Thymus (tissue), 11 donors: Measurements from ENCODE around the gene CACUL1. TPM values are rescaled to one million over a fixed set of nuclear protein-coding genes. Genes with fewer than 3 reads are reported as not detected.
"Not testable (repeated sequence)": the region's sequence is repeated elsewhere in the genome, so short reads cannot be mapped to it uniquely, and the experiment has no call there.

Experiments used
- DNase-seq, 9 donors: peaks; one replicate each; pipeline ENCODE4 v3.0.0-alpha.2; 2013; ENCODE audit warnings: low spot score in 9 of 9, low read depth in 6 of 9, missing footprints in 1 of 9
- H3K27ac ChIP-seq, 2 donors: one replicate each; pipeline ENCODE4 v1.5.1; 2013; ENCODE audit warnings: control low read depth in 1 of 2, low read depth in 1 of 2, low read length in 1 of 2, mild to moderate bottlenecking in 1 of 2, moderate library complexity in 1 of 2
- H3K27me3 ChIP-seq, 2 donors: one replicate each; pipeline ENCODE4 v1.5.1; 2013; ENCODE audit warnings: low read length in 1 of 2; ENCODE audit not compliant: control insufficient read depth in 2 of 2, insufficient read depth in 1 of 2
- H3K36me3 ChIP-seq, 2 donors: one replicate each; pipeline ENCODE4 v1.5.1; 2013; ENCODE audit warnings: low read length in 1 of 2, mild to moderate bottlenecking in 1 of 2, moderate library complexity in 1 of 2; ENCODE audit not compliant: control insufficient read depth in 2 of 2, insufficient read depth in 2 of 2
- H3K4me1 ChIP-seq, 2 donors: one replicate each; pipeline ENCODE4 v1.5.1; 2013; ENCODE audit warnings: low read length in 2 of 2; ENCODE audit not compliant: control insufficient read depth in 2 of 2, insufficient read depth in 2 of 2
- H3K4me3 ChIP-seq, 2 donors: one replicate each; pipeline ENCODE4 v1.5.1; 2013; ENCODE audit warnings: low read length in 2 of 2, control low read depth in 1 of 2, mild to moderate bottlenecking in 1 of 2
- H3K9me3 ChIP-seq, 2 donors: one replicate each; pipeline ENCODE4 v1.5.1; 2013; ENCODE audit warnings: low read length in 1 of 2, mild to moderate bottlenecking in 1 of 2; ENCODE audit not compliant: control insufficient read depth in 2 of 2, insufficient read depth in 1 of 2
- WGBS: extraction: QIAGEN DNeasy Blood & Tissue Kit; methylation state at CpG from one replicate; pipeline ENCODE4 v1.1.7; 2013; 5-methylcytosine and 5-hydroxymethylcytosine counted together
- polyA plus RNA-seq: library from polyadenylated mRNA; stranded (reverse); fragments of 200-250 nt; gene quantifications from one replicate; pipeline ENCODE4 v1.2.3, GENCODE V29; 2013
- total RNA-seq: library from RNA; stranded (reverse); fragments of 120-200 nt; gene quantifications from one replicate; pipeline ENCODE4 v1.2.4, GENCODE V29; 2013
- donor health status: healthy.

The CACUL1 gene
- total and polyA plus RNA-seq, 2 donors, result 9.9 to 15.4 TPM

- H3K36me3 ChIP-seq, H3K4me3 ChIP-seq, H3K9me3 ChIP-seq, H3K27ac ChIP-seq, DNase-seq, H3K27me3 ChIP-seq, H3K4me1 ChIP-seq: not testable (repeated sequence)
- WGBS, result 97% methylated on average over 9 of the region's 9 CpGs
These were observed 10.3 kb downstream of the CACUL1 start for GRCh38 chr10:118744346-118744918.

GRCh38 chr10:118742782-118743181 is 12.0 kb downstream of the CACUL1 start:
- peaks cover 0 to 4% of the 10 kb centered on the region in 2 donors for H3K4me1 ChIP-seq
- WGBS, result 97% methylated on average over 1 of the region's 1 CpG
- no peak overlapping the region for H3K27ac ChIP-seq
- DNase-seq, result no peak
- peaks cover 0 to under 1% of the 10 kb centered on the region in 2 donors for H3K36me3 ChIP-seq
- H3K27me3 ChIP-seq, result no peaks in the 10 kb centered on the region
- H3K4me3 ChIP-seq, result no peak overlapping the region
- H3K9me3 ChIP-seq, result no peaks in the 10 kb centered on the region

GRCh38 chr10:118742032-118742431 is 12.7 kb downstream of the CACUL1 start:
- DNase-seq, result no peak
- Histone ChIP-seq H3K9me3 (no peaks in the 10 kb centered on the region), H3K27me3 (no peaks in the 10 kb centered on the region), H3K27ac (no peak overlapping the region), H3K36me3 (no peaks in the 10 kb centered on the region), H3K4me1 (peaks cover 0 to 7% of the 10 kb centered on the region in 2 donors), H3K4me3 (no peak overlapping the region)
- WGBS, result 96% methylated on average over 2 of the region's 2 CpGs

- Histone ChIP-seq H3K9me3 (no peaks in the 10 kb centered on the region), H3K4me1 (peaks cover 5 to 11% of the 10 kb centered on the region in 2 donors), H3K27ac (no peak overlapping the region), H3K4me3 (no peak overlapping the region), H3K27me3 (no peaks in the 10 kb centered on the region), H3K36me3 (no peaks in the 10 kb centered on the region)
- WGBS, result 74% methylated on average over 2 of the region's 2 CpGs
- no peak for DNase-seq
These were observed 16.4 kb downstream of the CACUL1 start for GRCh38 chr10:118738406-118738805.

GRCh38 chr10:118737603-118738302 is 17.0 kb downstream of the CACUL1 start:
- Histone ChIP-seq H3K4me3 (no peak overlapping the region), H3K27ac (peak overlapping the region in 1 of 2 donors; percentile 25), H3K4me1 (peaks cover 5 to 12% of the 10 kb centered on the region in 2 donors), H3K36me3 (no peaks in the 10 kb centered on the region), H3K27me3 (no peaks in the 10 kb centered on the region), H3K9me3 (no peaks in the 10 kb centered on the region)
- no peak for DNase-seq
- 98% methylated on average over 3 of the region's 3 CpGs for WGBS

GRCh38 chr10:118735294-118735693 is 19.5 kb downstream of the CACUL1 start:
- Histone ChIP-seq H3K27ac (no peak overlapping the region), H3K27me3 (no peaks in the 10 kb centered on the region), H3K4me3 (no peak overlapping the region), H3K4me1 (peaks cover 21 to 27% of the 10 kb centered on the region in 2 donors), H3K36me3 (no peaks in the 10 kb centered on the region), H3K9me3 (no peaks in the 10 kb centered on the region)
- DNase-seq, result peak in 1 of 9 donors; percentile 31
- 98% methylated on average over 1 of the region's 1 CpG for WGBS

GRCh38 chr10:118734475-118734874 is 20.3 kb downstream of the CACUL1 start:
- H3K27ac ChIP-seq, result no peak overlapping the region
- H3K4me1 ChIP-seq, result peaks cover 21 to 33% of the 10 kb centered on the region in 2 donors
- DNase-seq, result no peak
- WGBS, result 93% methylated on average over 2 of the region's 2 CpGs
- no peak overlapping the region for H3K4me3 ChIP-seq
- no peaks in the 10 kb centered on the region for H3K9me3 ChIP-seq
- H3K36me3 ChIP-seq, result no peaks in the 10 kb centered on the region
- H3K27me3 ChIP-seq, result no peaks in the 10 kb centered on the region

- Histone ChIP-seq H3K27me3 (no peaks in the 10 kb centered on the region), H3K4me3 (peak overlapping the region in 1 of 2 donors; percentile 22), H3K27ac (peak overlapping the region; percentile 13 to 39), H3K36me3 (no peaks in the 10 kb centered on the region), H3K4me1 (peaks cover 21 to 28% of the 10 kb centered on the region in 2 donors), H3K9me3 (no peaks in the 10 kb centered on the region)
- peak in 7 of 9 donors; percentile 47 to 85 (median 62) for DNase-seq
- WGBS, result 65% methylated on average over 12 of the region's 12 CpGs
These were observed 22.3 kb downstream of the CACUL1 start for GRCh38 chr10:118732245-118733165.
